K562 (cell line): ENCODE results near the gene PIP5K1B. TPM values are rescaled to one million over a fixed set of nuclear protein-coding genes. Genes with fewer than 3 reads are reported as not detected.

Experiments
- DACH1 ChIP-seq: fragments of 450-650 bp; IDR thresholded peaks from 2 replicates; pipeline ENCODE4 v1.6.1; 2018; ENCODE audit not compliant: partially characterized antibody
- ETV1 ChIP-seq: fragments of 450-650 bp; conservative IDR thresholded peaks from 2 replicates; pipeline ENCODE4 v1.6.1; 2016; ENCODE audit warnings: missing genetic modification characterization, control low read depth, low read depth, missing compliant biosample characterization
- IRF2 ChIP-seq: sonication (generic); formaldehyde crosslinking; IDR thresholded peaks from 2 replicates; pipeline ENCODE4 v1.8.1; 2022; ENCODE audit warnings: mild to moderate bottlenecking, missing genetic modification reagents
- RFX1 ChIP-seq: fragments of 450-650 bp; IDR thresholded peaks from 2 replicates; pipeline ENCODE4 v1.6.1; 2016; ENCODE audit warnings: mild to moderate bottlenecking, moderate library complexity
- SLC30A9 ChIP-seq: fragments of 250-450 bp; sonication (Bioruptor Pico); IDR thresholded peaks from 2 replicates; pipeline ENCODE4 v1.8.0; 2022; ENCODE audit warnings: mild to moderate bottlenecking, moderate library complexity
- polyA plus RNA-seq, 8 experiments: library from polyadenylated mRNA; depleted of rRNA in 4 of 8; stranded (reverse) in 5 of 8; unstranded in 3 of 8; fragments of >200 nt; fragmentation: Nextera tagmentation in 2 of 8; fragmentation: Illumina TruSeq in 1 of 8; extraction: Ambion mirVana in 2 of 8; extraction: Trizol in 1 of 8; gene quantifications; 2 replicates each; pipeline versions ENCODE4 v1.2.1 to v1.2.3, GENCODE V29; 2011 to 2014; ENCODE audit warnings: inconsistent platforms in 1 of 8, missing spikeins in 1 of 8
- total RNA-seq, 7 experiments: library from RNA; depleted of rRNA in 6 of 7; stranded (reverse); fragments of >200 nt in 6 of 7; fragmentation: Illumina TruSeq in 2 of 7; extraction: Trizol in 2 of 7; gene quantifications; 2 replicates each; pipeline versions ENCODE4 v1.2.1 to v1.2.3, GENCODE V29; 2011 to 2021; ENCODE audit warnings: low replicate concordance in 1 of 7
- TF ChIP-seq, protein P1 (sequence below): fragments of 450-650 bp; IDR thresholded peaks from 2 replicates; pipeline ENCODE4 v1.6.1; 2016; ENCODE audit warnings: mild to moderate bottlenecking, moderate library complexity

Gene PIP5K1B
- total and polyA plus RNA-seq, 9 of the 15 experiments (the other 6 are each of a cell fraction or from before 2014, with no cell fraction given), result 3.1 to 12.9 (median 7.4) TPM

DNA sequence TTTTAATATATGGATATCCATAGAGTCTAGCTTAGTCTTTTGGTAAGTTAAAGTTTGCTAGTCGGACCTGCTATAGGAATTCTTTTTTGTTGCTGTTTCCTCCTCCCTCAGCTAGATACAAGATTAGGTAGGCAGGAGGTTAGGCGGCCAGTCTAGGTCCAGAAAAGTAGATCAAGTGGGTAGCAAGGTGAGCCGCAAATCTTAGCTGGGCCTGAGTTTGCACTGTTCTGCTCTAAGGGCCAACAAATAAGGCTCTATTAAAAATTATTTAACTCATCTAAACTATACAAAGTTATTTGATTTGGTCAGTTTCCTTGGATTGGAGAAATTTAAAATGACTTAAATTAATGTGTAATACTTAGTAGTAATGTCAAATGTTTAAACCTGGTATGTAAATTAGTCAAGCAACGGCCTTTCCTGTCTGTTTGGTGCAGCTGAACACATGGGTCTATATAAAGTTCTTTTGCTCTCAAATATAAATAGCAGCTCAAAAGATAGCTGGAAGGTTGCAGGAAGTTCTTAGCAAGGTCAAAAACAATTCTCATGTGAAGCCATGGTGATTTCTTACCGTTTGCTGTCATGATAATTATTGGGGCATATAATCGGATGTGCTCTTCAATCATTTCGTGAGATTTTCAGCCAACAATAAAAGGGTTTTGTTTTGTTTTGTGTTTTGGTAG lies 236.9 kb downstream of the PIP5K1B start (continued):
- TF ChIP-seq, protein P1, sequence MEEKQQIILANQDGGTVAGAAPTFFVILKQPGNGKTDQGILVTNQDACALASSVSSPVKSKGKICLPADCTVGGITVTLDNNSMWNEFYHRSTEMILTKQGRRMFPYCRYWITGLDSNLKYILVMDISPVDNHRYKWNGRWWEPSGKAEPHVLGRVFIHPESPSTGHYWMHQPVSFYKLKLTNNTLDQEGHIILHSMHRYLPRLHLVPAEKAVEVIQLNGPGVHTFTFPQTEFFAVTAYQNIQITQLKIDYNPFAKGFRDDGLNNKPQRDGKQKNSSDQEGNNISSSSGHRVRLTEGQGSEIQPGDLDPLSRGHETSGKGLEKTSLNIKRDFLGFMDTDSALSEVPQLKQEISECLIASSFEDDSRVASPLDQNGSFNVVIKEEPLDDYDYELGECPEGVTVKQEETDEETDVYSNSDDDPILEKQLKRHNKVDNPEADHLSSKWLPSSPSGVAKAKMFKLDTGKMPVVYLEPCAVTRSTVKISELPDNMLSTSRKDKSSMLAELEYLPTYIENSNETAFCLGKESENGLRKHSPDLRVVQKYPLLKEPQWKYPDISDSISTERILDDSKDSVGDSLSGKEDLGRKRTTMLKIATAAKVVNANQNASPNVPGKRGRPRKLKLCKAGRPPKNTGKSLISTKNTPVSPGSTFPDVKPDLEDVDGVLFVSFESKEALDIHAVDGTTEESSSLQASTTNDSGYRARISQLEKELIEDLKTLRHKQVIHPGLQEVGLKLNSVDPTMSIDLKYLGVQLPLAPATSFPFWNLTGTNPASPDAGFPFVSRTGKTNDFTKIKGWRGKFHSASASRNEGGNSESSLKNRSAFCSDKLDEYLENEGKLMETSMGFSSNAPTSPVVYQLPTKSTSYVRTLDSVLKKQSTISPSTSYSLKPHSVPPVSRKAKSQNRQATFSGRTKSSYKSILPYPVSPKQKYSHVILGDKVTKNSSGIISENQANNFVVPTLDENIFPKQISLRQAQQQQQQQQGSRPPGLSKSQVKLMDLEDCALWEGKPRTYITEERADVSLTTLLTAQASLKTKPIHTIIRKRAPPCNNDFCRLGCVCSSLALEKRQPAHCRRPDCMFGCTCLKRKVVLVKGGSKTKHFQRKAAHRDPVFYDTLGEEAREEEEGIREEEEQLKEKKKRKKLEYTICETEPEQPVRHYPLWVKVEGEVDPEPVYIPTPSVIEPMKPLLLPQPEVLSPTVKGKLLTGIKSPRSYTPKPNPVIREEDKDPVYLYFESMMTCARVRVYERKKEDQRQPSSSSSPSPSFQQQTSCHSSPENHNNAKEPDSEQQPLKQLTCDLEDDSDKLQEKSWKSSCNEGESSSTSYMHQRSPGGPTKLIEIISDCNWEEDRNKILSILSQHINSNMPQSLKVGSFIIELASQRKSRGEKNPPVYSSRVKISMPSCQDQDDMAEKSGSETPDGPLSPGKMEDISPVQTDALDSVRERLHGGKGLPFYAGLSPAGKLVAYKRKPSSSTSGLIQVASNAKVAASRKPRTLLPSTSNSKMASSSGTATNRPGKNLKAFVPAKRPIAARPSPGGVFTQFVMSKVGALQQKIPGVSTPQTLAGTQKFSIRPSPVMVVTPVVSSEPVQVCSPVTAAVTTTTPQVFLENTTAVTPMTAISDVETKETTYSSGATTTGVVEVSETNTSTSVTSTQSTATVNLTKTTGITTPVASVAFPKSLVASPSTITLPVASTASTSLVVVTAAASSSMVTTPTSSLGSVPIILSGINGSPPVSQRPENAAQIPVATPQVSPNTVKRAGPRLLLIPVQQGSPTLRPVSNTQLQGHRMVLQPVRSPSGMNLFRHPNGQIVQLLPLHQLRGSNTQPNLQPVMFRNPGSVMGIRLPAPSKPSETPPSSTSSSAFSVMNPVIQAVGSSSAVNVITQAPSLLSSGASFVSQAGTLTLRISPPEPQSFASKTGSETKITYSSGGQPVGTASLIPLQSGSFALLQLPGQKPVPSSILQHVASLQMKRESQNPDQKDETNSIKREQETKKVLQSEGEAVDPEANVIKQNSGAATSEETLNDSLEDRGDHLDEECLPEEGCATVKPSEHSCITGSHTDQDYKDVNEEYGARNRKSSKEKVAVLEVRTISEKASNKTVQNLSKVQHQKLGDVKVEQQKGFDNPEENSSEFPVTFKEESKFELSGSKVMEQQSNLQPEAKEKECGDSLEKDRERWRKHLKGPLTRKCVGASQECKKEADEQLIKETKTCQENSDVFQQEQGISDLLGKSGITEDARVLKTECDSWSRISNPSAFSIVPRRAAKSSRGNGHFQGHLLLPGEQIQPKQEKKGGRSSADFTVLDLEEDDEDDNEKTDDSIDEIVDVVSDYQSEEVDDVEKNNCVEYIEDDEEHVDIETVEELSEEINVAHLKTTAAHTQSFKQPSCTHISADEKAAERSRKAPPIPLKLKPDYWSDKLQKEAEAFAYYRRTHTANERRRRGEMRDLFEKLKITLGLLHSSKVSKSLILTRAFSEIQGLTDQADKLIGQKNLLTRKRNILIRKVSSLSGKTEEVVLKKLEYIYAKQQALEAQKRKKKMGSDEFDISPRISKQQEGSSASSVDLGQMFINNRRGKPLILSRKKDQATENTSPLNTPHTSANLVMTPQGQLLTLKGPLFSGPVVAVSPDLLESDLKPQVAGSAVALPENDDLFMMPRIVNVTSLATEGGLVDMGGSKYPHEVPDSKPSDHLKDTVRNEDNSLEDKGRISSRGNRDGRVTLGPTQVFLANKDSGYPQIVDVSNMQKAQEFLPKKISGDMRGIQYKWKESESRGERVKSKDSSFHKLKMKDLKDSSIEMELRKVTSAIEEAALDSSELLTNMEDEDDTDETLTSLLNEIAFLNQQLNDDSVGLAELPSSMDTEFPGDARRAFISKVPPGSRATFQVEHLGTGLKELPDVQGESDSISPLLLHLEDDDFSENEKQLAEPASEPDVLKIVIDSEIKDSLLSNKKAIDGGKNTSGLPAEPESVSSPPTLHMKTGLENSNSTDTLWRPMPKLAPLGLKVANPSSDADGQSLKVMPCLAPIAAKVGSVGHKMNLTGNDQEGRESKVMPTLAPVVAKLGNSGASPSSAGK, result no peak
- TF ChIP-seq SLC30A9 (CRISPR knock-in tag), result no peak
- TF ChIP-seq IRF2 (CRISPR knock-in tag), result no peak
- no peak for TF ChIP-seq ETV1 (tag)
- TF ChIP-seq DACH1, result no peak
- TF ChIP-seq RFX1, result no peak
